GM13976 (cell line): ENCODE measurements around the gene SLC66A2.

Source experiments
- DNase-seq: peaks from one replicate; pipeline ENCODE4 v3.0.0; 2012; ENCODE audit warnings: low spot score
- CTCF ChIP-seq: IDR thresholded peaks from 2 replicates; pipeline ENCODE4 v1.5.1; 2012; ENCODE audit warnings: borderline replicate concordance, mild to moderate bottlenecking; ENCODE audit not compliant: insufficient read depth; ENCODE audit errors: extremely low read depth, missing control alignments, control extremely low read depth
- in situ Hi-C: fragments of 300-500 bp; cut with MboI; formaldehyde crosslinking; loops from one replicate; pipeline ENCODE4 v1.12.0; 2022; ENCODE audit warnings: low sequenced_read_pairs, mixed read lengths, inconsistent platforms; ENCODE audit not compliant: unreplicated experiment

The SLC66A2 gene

GRCh38 chr18:79979843-79980242 lies 28.4 kb upstream of the SLC66A2 start:
- no peak for TF ChIP-seq CTCF
- no peak for DNase-seq
- in situ Hi-C loops: no loop called here

GRCh38 chr18:79975985-79976680 lies 24.7 kb upstream of the SLC66A2 start:
- in situ Hi-C loops: no loop called here

GRCh38 chr18:79975043-79975442 lies 23.6 kb upstream of the SLC66A2 start:
- in situ Hi-C loops: no loop called here
- DNase-seq: no peak
- no peak for TF ChIP-seq CTCF

More at GRCh38 chr18:79975985-79976680, 24.7 kb upstream of the SLC66A2 start:
- TF ChIP-seq CTCF: no peak
- no peak for DNase-seq

GRCh38 chr18:79974025-79974654 lies 22.7 kb upstream of the SLC66A2 start:
- in situ Hi-C loops: no loop called here
- TF ChIP-seq CTCF: no peak
- no peak for DNase-seq

GRCh38 chr18:79973517-79973916 lies 22.1 kb upstream of the SLC66A2 start:
- in situ Hi-C loops: no loop called here
- no peak for DNase-seq
- TF ChIP-seq CTCF: no peak

GRCh38 chr18:79972720-79973119 lies 21.3 kb upstream of the SLC66A2 start:
- TF ChIP-seq CTCF: no peak
- in situ Hi-C loops: no loop called here
- DNase-seq: no peak
